ENCODE measurements around the gene NPAS3.

DNA sequence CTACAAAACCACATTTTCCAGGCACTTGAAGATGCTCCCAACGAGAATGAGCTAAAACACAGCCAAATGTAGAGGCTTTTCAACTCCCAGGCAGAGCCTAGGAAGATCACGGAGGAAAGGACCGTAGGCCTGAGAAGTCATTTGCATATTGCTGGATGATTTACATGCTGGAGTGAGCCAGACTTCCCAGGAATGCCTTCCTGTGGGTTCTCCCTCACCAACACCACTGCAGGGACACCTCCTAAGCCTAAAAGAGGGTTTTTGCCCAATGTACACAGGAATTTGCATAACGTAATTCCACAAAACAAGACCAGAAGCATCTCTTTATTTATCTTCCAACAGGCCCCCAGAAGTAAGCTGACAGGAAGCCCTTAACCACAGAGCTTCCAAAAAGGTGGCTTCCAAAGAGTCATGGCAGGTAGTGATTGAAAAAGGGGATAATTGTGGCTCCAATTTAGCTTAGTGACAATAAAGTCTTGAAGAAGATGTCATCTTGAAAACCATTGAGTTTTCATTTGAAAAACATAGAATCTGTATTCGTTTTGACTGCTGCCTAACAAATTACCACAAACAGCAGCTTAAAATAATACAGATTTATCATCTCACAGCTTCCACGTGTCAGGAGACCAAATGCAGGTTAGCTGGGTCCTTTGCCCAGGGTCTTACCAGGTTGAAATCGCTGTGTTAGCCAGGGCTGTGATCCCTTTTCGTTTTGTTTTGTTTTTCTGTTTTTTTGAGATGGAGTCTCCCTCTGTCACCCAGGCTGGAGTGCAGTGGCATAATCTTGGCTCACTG is 896.0 kb downstream of the NPAS3 start:
- TF ChIP-seq, protein P1, sequence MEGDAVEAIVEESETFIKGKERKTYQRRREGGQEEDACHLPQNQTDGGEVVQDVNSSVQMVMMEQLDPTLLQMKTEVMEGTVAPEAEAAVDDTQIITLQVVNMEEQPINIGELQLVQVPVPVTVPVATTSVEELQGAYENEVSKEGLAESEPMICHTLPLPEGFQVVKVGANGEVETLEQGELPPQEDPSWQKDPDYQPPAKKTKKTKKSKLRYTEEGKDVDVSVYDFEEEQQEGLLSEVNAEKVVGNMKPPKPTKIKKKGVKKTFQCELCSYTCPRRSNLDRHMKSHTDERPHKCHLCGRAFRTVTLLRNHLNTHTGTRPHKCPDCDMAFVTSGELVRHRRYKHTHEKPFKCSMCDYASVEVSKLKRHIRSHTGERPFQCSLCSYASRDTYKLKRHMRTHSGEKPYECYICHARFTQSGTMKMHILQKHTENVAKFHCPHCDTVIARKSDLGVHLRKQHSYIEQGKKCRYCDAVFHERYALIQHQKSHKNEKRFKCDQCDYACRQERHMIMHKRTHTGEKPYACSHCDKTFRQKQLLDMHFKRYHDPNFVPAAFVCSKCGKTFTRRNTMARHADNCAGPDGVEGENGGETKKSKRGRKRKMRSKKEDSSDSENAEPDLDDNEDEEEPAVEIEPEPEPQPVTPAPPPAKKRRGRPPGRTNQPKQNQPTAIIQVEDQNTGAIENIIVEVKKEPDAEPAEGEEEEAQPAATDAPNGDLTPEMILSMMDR (IDR thresholded peaks at IDR 0.05; ENCODE audit: low read depth, low read length, missing input control), result no peak
- TF ChIP-seq, protein P2, sequence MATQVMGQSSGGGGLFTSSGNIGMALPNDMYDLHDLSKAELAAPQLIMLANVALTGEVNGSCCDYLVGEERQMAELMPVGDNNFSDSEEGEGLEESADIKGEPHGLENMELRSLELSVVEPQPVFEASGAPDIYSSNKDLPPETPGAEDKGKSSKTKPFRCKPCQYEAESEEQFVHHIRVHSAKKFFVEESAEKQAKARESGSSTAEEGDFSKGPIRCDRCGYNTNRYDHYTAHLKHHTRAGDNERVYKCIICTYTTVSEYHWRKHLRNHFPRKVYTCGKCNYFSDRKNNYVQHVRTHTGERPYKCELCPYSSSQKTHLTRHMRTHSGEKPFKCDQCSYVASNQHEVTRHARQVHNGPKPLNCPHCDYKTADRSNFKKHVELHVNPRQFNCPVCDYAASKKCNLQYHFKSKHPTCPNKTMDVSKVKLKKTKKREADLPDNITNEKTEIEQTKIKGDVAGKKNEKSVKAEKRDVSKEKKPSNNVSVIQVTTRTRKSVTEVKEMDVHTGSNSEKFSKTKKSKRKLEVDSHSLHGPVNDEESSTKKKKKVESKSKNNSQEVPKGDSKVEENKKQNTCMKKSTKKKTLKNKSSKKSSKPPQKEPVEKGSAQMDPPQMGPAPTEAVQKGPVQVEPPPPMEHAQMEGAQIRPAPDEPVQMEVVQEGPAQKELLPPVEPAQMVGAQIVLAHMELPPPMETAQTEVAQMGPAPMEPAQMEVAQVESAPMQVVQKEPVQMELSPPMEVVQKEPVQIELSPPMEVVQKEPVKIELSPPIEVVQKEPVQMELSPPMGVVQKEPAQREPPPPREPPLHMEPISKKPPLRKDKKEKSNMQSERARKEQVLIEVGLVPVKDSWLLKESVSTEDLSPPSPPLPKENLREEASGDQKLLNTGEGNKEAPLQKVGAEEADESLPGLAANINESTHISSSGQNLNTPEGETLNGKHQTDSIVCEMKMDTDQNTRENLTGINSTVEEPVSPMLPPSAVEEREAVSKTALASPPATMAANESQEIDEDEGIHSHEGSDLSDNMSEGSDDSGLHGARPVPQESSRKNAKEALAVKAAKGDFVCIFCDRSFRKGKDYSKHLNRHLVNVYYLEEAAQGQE (IDR thresholded peaks at IDR 0.05), result no peak
- no peak for TF ChIP-seq RAD21 (IDR thresholded peaks at IDR 0.05)
- no peak for TF ChIP-seq TAF1 (conservative IDR thresholded peaks at IDR 0.05)
- no peak for TF ChIP-seq RXRA (IDR thresholded peaks at IDR 0.05)
- TF ChIP-seq JUND (IDR thresholded peaks at IDR 0.05), result no peak

Measured in liver (tissue), 3 donors.